H1 (cell line): ENCODE measurements around the gene TRIM32. TPM values are rescaled to one million over a fixed set of nuclear protein-coding genes. Genes with fewer than 3 reads are reported as not detected.

ENCODE experiments used
- CTCF ChIA-PET: fragments of 300-600 bp; sonication (Branson Sonifier 250); formaldehyde crosslinking; loops from one replicate; lab custom pipeline; 2021; ENCODE audit not compliant: partially characterized antibody; lab: Charles Lee
- POLR2A ChIA-PET: fragments of 300-600 bp; sonication (Branson Sonifier 250); formaldehyde crosslinking; loops from one replicate; lab custom pipeline; 2021; ENCODE audit warnings: inconsistent platforms; ENCODE audit not compliant: partially characterized antibody; lab: Charles Lee
- DNase-seq, 2 experiments: peaks; one replicate each; pipeline versions ENCODE4 v3.0.0 to v3.0.0-alpha.2; 2010 to 2022; ENCODE audit warnings: low spot score in 2 of 2, low read depth in 1 of 2, mixed read lengths in 1 of 2
- FAIRE-seq: peaks from 2 replicates; lab custom pipeline; 2011; peaks lifted over from hg19 to GRCh38; lab: Jason Lieb, UNC
- H2AFZ ChIP-seq: 2 replicates; pipeline ENCODE4 v1.8.1; 2012; ENCODE audit warnings: low read length, inconsistent platforms
- H2AK5ac ChIP-seq: 2 replicates; pipeline ENCODE4 v1.6.1; 2013; ENCODE audit warnings: low read depth, low read length
- H2BK120ac ChIP-seq: replicated peaks from 2 replicates; pipeline ENCODE3; 2013; ENCODE audit warnings: low read depth, low read length, inconsistent platforms
- H2BK12ac ChIP-seq: 2 replicates; pipeline ENCODE4 v1.6.1; 2013; ENCODE audit warnings: low read depth, low read length
- H2BK15ac ChIP-seq: 2 replicates; pipeline ENCODE4 v1.6.1; 2013; ENCODE audit warnings: low read length
- H2BK20ac ChIP-seq: 2 replicates; pipeline ENCODE4 v1.6.1; 2013; ENCODE audit warnings: low read length
- H2BK5ac ChIP-seq: 2 replicates; pipeline ENCODE4 v1.6.1; 2013; ENCODE audit warnings: low read depth, low read length
- H3K14ac ChIP-seq: 2 replicates; pipeline ENCODE4 v1.6.1; 2013; ENCODE audit warnings: inconsistent platforms; ENCODE audit not compliant: insufficient read length
- H3K18ac ChIP-seq: 2 replicates; pipeline ENCODE4 v1.6.1; 2013; ENCODE audit warnings: low read length; ENCODE audit errors: extremely low read depth
- H3K23ac ChIP-seq: 2 replicates; pipeline ENCODE4 v1.6.1; 2013; ENCODE audit warnings: inconsistent platforms; ENCODE audit not compliant: insufficient read length
- H3K23me2 ChIP-seq: 2 replicates; pipeline ENCODE4 v1.6.1; 2013; ENCODE audit warnings: low read depth, low read length
- H3K27ac ChIP-seq: 2 replicates; pipeline ENCODE4 v1.6.1; 2011; ENCODE audit warnings: low read depth, low read length, inconsistent platforms
- H3K27me3 ChIP-seq, 4 experiments: replicated peaks in 1 of 4; 1 replicate in 1 of 4; 2 replicates in 3 of 4; pipeline versions ENCODE4 v1.6.1 to v1.8.1; 2011 to 2013; ENCODE audit warnings: low read length in 3 of 4, mild to moderate bottlenecking in 3 of 4, inconsistent platforms in 2 of 4, mixed read lengths in 2 of 4, moderate library complexity in 1 of 4; ENCODE audit not compliant: control insufficient read depth in 3 of 4, insufficient read depth in 3 of 4; ENCODE audit errors: extremely low read depth in 1 of 4
- H3K36me3 ChIP-seq, 4 experiments: 2 replicates each; pipeline versions ENCODE4 v1.6.1 to v1.8.1; 2011 to 2013; ENCODE audit warnings: mild to moderate bottlenecking in 4 of 4, low read length in 3 of 4, moderate library complexity in 2 of 4, control low read depth in 1 of 4, inconsistent platforms in 1 of 4; ENCODE audit not compliant: insufficient read depth in 4 of 4, control insufficient read depth in 2 of 4
- H3K4ac ChIP-seq: replicated peaks from 2 replicates; pipeline ENCODE3; 2013; ENCODE audit warnings: low read length, low read depth, mixed read lengths, inconsistent platforms; ENCODE audit not compliant: insufficient read length
- H3K4me1 ChIP-seq, 4 experiments: replicated peaks in 1 of 4; 1 replicate in 1 of 4; 2 replicates in 3 of 4; pipeline versions ENCODE4 v1.6.1 to v1.8.1; 2011 to 2013; ENCODE audit warnings: low read length in 3 of 4, inconsistent platforms in 2 of 4, mixed read lengths in 1 of 4; ENCODE audit not compliant: insufficient read depth in 4 of 4, control insufficient read depth in 3 of 4
- H3K4me2 ChIP-seq, 2 experiments: 2 replicates each; pipeline versions ENCODE4 v1.6.1 to v1.8.1; 2011 to 2013; ENCODE audit warnings: low read depth in 2 of 2, low read length in 2 of 2, control low read depth in 1 of 2, inconsistent platforms in 1 of 2, mild to moderate bottlenecking in 1 of 2; ENCODE audit not compliant: insufficient read depth in 1 of 2
- H3K4me3 ChIP-seq, 4 experiments: fragments of 200-600, 300-600 bp in 1 of 4; sonication (generic), shearing (Covaris generic), sonication (Bioruptor Twin) in 1 of 4; 2 replicates each; pipeline versions ENCODE4 v1.5.1 to v1.8.1; 2011 to 2016; ENCODE audit warnings: low read length in 4 of 4, low read depth in 3 of 4, control low read depth in 2 of 4, inconsistent platforms in 2 of 4, mild to moderate bottlenecking in 2 of 4, mixed read lengths in 1 of 4, moderate library complexity in 1 of 4; ENCODE audit not compliant: insufficient read depth in 2 of 4; ENCODE audit errors: extremely low read depth in 1 of 4
- H3K56ac ChIP-seq: replicated peaks from 2 replicates; pipeline ENCODE3; 2013; ENCODE audit warnings: low read depth, mild to moderate bottlenecking, mixed read lengths, low read length, inconsistent platforms; ENCODE audit not compliant: insufficient read length
- H3K79me1 ChIP-seq: 2 replicates; pipeline ENCODE4 v1.6.1; 2013; ENCODE audit warnings: low read depth, low read length, control low read depth
- H3K79me2 ChIP-seq, 2 experiments: 2 replicates each; pipeline versions ENCODE4 v1.6.1 to v1.8.1; 2012 to 2013; ENCODE audit warnings: low read length in 2 of 2, mild to moderate bottlenecking in 2 of 2, inconsistent platforms in 1 of 2; ENCODE audit not compliant: insufficient read depth in 2 of 2, control insufficient read depth in 1 of 2
- H3K9ac ChIP-seq, 4 experiments: replicated peaks in 1 of 4; 1 replicate in 1 of 4; 2 replicates in 3 of 4; pipeline versions ENCODE4 v1.6.1 to v1.8.1; 2011 to 2013; ENCODE audit warnings: low read depth in 3 of 4, low read length in 3 of 4, control low read depth in 2 of 4, mild to moderate bottlenecking in 2 of 4, moderate library complexity in 2 of 4, inconsistent platforms in 1 of 4; ENCODE audit errors: extremely low read depth in 1 of 4
- H3K9me3 ChIP-seq, 2 experiments: 2 replicates each; pipeline versions ENCODE4 v1.6.1 to v1.8.1; 2012 to 2013; ENCODE audit warnings: mild to moderate bottlenecking in 2 of 2, moderate library complexity in 2 of 2, control low read depth in 1 of 2, inconsistent platforms in 1 of 2, low read depth in 1 of 2, low read length in 1 of 2, mixed read lengths in 1 of 2; ENCODE audit not compliant: insufficient read depth in 2 of 2
- H4K20me1 ChIP-seq, 2 experiments: replicated peaks in 1 of 2; 2 replicates each; pipeline versions ENCODE3 to v1.8.1; 2011 to 2013; ENCODE audit warnings: inconsistent platforms in 2 of 2, low read length in 2 of 2, mild to moderate bottlenecking in 1 of 2; ENCODE audit not compliant: insufficient read depth in 2 of 2, control insufficient read depth in 1 of 2
- H4K5ac ChIP-seq: 2 replicates; pipeline ENCODE4 v1.6.1; 2013; ENCODE audit warnings: low read length, low read depth, mixed read lengths, inconsistent platforms; ENCODE audit not compliant: insufficient read length
- H4K8ac ChIP-seq: 2 replicates; pipeline ENCODE4 v1.8.0; 2013; ENCODE audit warnings: mild to moderate bottlenecking, moderate library complexity, low read length, inconsistent platforms; ENCODE audit not compliant: insufficient read depth; ENCODE audit errors: extremely low read depth
- H4K91ac ChIP-seq: replicated peaks from 2 replicates; pipeline ENCODE3; 2013; ENCODE audit warnings: low read length, mixed read lengths, inconsistent platforms; ENCODE audit not compliant: insufficient read length
- YY1 ChIP-seq: IDR thresholded peaks from 2 replicates; pipeline ENCODE4 v1.6.1; 2011; ENCODE audit warnings: low read depth, mild to moderate bottlenecking, low read length
- polyA plus RNA-seq, 7 experiments: library from polyadenylated mRNA; depleted of rRNA in 3 of 7; stranded (reverse) in 5 of 7; unstranded in 2 of 7; fragments of >200 nt in 5 of 7; fragments of 200-250 nt in 2 of 7; gene quantifications; 1 replicate in 5 of 7; 2 replicates in 1 of 7; 4 replicates in 1 of 7; pipeline versions ENCODE4 v1.2.1 to v1.2.3, GENCODE V29; 2011 to 2013; ENCODE audit warnings: missing spikeins in 2 of 7, mixed read lengths in 2 of 7
- total RNA-seq: library from RNA; stranded (reverse); fragmentation: NEBNext Ultra II Directional; extraction: Animal tissue kit (Norgen Biotek cat#: 25700); gene quantifications from 2 replicates; pipeline ENCODE4 v1.2.1, GENCODE V29; 2021

Gene TRIM32
- total and polyA plus RNA-seq, 2 of the 8 experiments (the other 6 are each of a cell fraction or from before 2014, with no cell fraction given): 10.5 to 17.3 TPM

GRCh38 chr9:116716438-116716837 is 29.3 kb downstream of the TRIM32 start:
- H2BK5ac ChIP-seq: no peak overlapping the region
- no peak for TF ChIP-seq YY1
- no peak overlapping the region for H2BK20ac ChIP-seq
- H3K4me3 ChIP-seq: no peak overlapping the region
- H4K91ac ChIP-seq: no peak overlapping the region
- no peak overlapping the region for H2AFZ ChIP-seq
- H3K56ac ChIP-seq: no peak overlapping the region
- no peaks in the 10 kb centered on the region for H3K23me2 ChIP-seq
- no peak overlapping the region for H2AK5ac ChIP-seq
- H3K18ac ChIP-seq: no peak overlapping the region
- no peak overlapping the region for H2BK15ac ChIP-seq
- FAIRE-seq (no peak), DNase-seq (no peak)
- no peaks in the 10 kb centered on the region for H3K27me3 ChIP-seq
- H3K36me3 ChIP-seq: no peaks in the 10 kb centered on the region
- H4K8ac ChIP-seq: no peak overlapping the region
- H3K23ac ChIP-seq: no peak overlapping the region
- no peaks in the 10 kb centered on the region for H3K79me2 ChIP-seq
- no peak overlapping the region for H3K27ac ChIP-seq
- no peak overlapping the region for H3K4me2 ChIP-seq
- H3K14ac ChIP-seq: no peak overlapping the region
- no peak overlapping the region for H2BK12ac ChIP-seq
- no peaks in the 10 kb centered on the region for H4K20me1 ChIP-seq
- CTCF ChIA-PET: no interaction called here
- POLR2A ChIA-PET: interaction anchor here (1.0 kb wide), 1 partner anchor 29 kb away, joined by 3 read pairs; the partner anchor contains the start of gene TRIM32
- H4K5ac ChIP-seq: no peak overlapping the region
- H3K9me3 ChIP-seq: no peaks in the 10 kb centered on the region
- peaks cover 0 to 9% (median 2%) of the 10 kb centered on the region in 4 experiments; a peak in 2 of 7 replicates for H3K4me1 ChIP-seq
- H3K4ac ChIP-seq: no peak overlapping the region
- no peak overlapping the region for H2BK120ac ChIP-seq
- H3K9ac ChIP-seq: no peak overlapping the region
- H3K79me1 ChIP-seq: no peaks in the 10 kb centered on the region
